ENCODE measurements around the gene CFAP45. TPM values are rescaled to one million over a fixed set of nuclear protein-coding genes. Genes with fewer than 3 reads are reported as not detected.

Gene CFAP45
- total RNA-seq, 1 experiment from 2014 or later: not detected

DNA sequence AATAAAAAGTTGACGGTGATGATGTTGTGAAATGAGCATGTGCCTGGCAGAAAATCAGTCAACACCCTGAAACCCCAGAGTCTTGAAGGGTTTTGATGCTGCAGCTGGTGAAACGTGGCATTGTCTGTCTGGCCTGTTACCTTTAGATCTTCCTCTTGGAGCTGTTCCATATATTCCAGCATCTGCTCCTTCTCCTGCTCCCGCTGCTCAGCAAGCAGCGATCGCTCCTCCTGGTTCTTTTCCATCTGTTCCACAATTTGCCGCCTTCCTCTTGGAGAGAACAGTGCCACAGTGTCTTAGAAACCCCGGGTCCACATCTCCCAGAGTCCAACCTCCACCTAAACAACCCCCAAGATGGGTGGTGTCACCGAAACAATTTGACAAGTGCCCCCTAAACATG, 15.7 kb downstream of the CFAP45 start:
- DNase-seq (ENCODE audit: low spot score): peak; percentile 79
- in situ Hi-C loops (cut with HindIII; ENCODE audit: low sequenced_read_pairs): no loop called here

DNA sequence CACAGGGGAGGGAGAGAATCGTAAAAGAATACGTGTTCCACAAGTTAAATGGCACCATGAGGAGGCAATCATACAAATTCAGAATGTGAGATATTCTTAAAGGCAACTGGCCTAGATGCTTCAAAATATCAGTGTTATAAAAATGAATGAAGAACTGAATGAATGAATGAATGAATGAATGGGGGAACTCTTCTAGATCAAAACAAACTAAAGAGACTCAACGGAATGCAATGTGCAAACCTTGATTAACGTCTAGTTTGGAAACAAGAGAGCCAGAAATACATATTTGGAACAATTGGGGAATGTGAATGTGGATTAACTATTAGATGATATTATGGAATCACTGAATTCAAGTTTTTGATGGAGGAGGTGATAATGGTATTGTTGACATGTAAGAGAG, 16.8 kb downstream of the CFAP45 start:
- no peak for DNase-seq (ENCODE audit: low spot score)
- in situ Hi-C loops (cut with HindIII; ENCODE audit: low sequenced_read_pairs): no loop called here

DNA sequence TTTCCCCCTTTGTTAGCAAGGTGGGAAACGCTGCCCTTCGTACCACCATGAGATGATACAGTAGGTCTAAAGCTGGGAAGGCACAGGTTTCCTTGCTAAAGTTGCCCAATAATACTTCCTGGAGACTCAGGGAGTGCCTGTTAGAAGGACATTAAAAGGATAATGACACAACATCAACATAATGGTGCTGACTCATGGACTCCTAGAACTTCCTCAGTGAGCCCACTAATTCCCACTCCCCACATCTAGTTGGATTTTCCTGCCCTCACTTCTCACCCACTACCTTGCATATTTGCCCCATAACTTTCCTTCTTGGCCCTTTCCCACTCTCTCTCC, 17.5 kb downstream of the CFAP45 start:
- in situ Hi-C loops (cut with HindIII; ENCODE audit: low sequenced_read_pairs): no loop called here
- no peak for DNase-seq (ENCODE audit: low spot score)

DNA sequence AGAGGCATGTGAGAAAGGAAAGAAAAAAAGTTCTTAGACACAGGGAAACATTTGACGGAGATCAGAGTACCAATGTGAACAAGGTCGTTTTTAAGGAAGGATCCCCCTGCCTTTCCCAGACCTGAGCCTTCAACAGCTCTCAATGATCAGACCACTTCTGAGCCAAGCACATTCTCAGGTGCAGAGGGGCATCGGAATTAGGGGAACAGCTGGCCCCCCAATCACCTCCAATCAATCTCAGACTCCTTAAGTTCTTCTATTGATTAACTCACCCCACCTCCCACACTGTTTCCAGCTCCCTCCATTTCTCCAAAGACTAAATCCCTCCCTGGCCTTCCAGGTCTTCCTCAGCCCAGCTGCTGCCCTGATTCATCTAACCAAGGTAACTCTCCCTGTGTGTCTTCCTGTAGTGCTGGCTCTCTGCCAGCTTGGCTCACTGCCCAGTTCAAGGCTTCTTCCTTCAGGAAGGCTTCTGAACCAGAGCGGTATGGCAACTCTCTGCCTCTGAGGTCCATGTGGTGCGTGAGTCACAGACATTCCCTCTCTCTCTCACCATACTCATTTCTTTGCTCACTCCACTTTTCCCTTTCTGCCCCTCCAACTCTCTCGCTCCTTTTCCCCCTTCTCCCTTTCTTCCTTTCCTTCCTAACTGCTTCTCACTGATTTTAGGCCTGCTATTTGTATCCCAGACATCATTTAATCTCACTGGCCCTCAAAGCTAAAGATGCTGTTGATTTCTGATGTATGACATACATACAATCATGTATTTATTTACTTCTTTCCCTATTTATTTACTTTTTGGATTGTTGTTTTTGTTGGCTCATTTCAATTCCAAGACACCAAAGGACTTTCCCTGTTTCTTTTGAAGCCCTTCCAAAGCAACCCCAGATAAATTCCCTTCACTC, 18.1 kb downstream of the CFAP45 start:
- in situ Hi-C loops (cut with HindIII; ENCODE audit: low sequenced_read_pairs): no loop called here
- DNase-seq (ENCODE audit: low spot score): peak; percentile 74

DNA sequence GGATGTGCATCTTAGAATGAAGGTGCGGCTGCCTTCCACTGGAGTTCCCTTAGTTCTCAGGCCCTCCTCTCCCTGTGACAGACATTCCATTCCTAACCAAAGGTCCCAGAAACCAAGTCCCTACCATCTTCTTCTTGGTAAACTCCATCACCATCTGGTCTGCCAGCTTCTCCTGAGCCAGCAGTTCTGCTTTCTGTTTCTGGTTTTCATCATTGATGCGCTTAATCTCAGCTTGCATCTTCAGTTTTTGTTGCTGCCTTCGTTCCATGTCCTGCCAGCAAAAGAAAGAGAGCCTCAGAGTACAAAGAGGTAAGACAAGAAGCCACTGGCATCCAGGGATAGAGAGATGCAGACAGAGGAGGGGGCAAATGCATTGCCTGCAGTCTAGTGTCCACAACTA, 19.5 kb downstream of the CFAP45 start:
- in situ Hi-C loops (cut with HindIII; ENCODE audit: low sequenced_read_pairs): no loop called here

DNA sequence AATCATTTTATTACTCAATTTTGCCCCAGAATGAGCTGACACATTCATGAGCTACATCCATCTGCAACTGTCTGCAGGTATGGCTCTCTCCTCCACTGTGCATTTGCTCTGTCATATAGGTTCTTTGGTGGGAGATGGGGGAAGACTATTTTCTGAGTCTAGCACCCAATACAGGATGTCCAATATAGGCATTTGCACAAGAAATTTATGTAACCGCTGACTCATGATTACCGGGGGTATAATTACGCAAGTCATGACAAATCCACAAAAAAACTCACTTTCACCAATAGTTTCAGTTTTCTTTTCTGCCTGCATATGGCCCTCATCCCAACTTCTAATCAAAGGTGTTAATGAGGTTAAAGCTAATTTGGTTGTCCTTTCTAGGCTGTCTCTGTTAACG, 20.0 kb downstream of the CFAP45 start:
- in situ Hi-C loops (cut with HindIII; ENCODE audit: low sequenced_read_pairs): no loop called here

More for the DNA sequence above, 19.5 kb downstream of the CFAP45 start:
- DNase-seq (ENCODE audit: low spot score): no peak

DNA sequence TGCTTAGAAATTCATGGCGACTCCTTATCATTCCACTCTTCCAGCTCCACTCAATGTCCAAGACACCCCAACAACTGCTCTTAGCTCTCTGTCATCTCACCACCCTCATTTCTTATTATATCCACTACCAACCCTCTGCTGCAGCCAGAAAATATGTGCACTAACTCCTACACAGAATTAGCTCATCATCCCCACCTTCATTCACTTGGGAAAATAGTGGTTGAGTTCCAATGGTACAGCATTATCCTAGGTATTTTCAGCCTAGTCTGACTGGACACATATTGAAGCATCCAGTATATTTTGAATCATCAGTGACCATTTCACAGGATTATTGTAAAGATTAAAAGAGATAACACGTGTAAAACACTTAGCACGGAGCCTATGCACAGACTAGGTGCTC, 20.8 kb downstream of the CFAP45 start:
- in situ Hi-C loops (cut with HindIII; ENCODE audit: low sequenced_read_pairs): no loop called here
- DNase-seq (ENCODE audit: low spot score): no peak

More for the DNA sequence above, 20.0 kb downstream of the CFAP45 start:
- no peak for DNase-seq (ENCODE audit: low spot score)

DNA sequence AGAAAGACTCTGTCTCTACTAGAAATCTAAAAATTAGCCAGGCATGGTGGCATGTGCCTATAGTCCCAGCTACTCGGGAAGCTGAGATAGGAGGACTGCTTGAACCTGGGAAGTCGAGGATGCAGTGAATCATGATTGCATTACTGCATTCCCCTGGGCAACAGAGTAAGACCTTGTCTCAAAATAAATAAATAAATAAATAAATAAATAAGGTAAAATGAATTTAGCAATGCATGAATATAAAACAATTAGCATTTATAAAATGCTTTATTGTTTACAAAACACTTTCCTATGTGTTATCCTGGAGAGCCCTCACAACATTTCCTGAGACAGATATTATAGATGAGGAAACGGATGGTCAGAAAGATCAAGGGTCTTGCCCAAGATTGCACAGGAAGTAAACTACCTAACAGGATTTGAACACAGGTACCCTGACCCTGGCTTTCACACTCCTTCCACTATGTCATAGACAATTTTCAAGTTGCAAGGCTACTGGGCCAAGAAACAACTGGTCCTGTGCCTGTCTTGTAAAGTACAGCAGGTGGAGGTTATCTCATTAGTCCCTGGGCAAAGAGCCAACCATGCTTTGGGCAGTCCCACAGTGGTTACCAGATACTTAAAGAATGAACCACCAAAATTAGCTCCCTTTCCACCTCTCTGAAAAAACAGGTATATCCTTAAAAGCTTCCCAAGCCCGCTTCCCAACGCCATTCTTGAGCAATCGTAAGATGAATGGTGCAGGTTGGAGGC, 22.1 kb downstream of the CFAP45 start:
- DNase-seq (ENCODE audit: low spot score): peak; percentile 34
- in situ Hi-C loops (cut with HindIII; ENCODE audit: low sequenced_read_pairs): no loop called here

DNA sequence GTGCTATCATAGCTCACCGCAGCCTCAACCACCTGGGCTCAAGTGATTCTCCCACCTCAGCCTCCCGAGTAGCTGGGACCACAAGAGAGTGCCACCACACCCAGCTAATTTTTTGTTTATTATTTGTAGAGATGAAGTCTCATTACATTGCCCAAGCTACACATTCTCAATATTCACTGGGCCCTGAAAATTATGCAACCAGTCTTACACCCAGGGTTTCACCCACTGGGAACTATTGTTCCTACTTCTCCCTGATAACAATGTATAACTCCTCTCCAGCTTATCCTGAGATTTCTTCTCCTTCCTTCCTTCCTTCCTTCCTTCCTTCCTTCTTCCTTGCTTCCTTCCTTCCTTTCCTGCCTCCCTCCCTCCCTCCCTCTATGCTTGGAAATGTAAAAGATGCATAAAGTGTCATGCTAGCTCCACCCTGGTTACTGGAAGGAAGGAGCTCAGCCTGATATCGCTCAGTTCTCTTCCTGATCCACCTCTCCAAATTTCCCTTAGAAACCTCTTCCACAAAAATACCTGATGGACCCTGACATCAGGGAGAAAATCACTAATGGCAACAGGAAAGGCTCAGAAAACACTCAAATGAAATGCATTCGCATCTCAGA, 26.3 kb downstream of the CFAP45 start:
- DNase-seq (ENCODE audit: low spot score): no peak
- in situ Hi-C loops (cut with HindIII; ENCODE audit: low sequenced_read_pairs): no loop called here

DNA sequence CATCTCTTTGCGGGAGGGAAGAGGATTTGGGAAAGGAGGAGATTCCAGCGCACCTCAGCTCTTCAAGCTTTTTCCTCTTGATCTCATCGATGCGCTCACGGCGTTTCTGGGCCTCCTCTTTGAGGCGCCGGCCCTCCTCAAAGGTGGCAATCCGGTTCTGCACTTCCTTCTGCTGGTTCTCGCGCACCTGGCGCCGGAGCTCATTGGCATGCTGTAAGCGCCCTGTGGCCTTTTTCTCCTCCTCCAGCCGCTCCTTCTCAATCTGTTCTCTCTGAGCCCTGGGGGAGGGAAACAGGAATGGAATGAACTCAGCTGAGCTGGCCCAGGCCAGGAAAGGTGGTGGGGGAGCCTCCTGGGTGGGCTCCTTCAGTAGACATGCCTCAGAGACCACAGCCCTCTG, 27.1 kb downstream of the CFAP45 start:
- in situ Hi-C loops (cut with HindIII; ENCODE audit: low sequenced_read_pairs): no loop called here
- peak; percentile 87 for DNase-seq (ENCODE audit: low spot score)

DNA sequence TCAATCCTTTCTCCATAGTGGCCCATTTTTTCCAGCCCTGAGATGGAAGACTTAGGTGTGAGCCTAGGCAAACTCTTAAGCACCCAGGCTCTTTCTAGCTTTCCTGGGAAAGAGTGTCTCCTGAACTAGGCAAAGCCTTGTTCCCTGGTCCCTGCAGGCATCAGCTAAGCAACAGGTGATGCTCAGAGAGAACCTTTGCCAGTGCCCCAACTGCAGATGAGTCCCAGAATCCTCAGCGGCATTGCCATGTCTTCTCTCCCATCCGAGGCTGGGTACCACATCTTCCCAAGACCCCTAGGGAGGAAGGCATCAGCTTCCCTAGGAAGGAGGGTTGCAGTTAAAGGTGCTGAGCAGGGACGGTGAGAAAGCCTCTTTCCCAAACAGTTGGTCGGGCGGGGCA, 29.3 kb downstream of the CFAP45 start:
- in situ Hi-C loops (cut with HindIII; ENCODE audit: low sequenced_read_pairs): no loop called here
- DNase-seq (ENCODE audit: low spot score): no peak

DNA sequence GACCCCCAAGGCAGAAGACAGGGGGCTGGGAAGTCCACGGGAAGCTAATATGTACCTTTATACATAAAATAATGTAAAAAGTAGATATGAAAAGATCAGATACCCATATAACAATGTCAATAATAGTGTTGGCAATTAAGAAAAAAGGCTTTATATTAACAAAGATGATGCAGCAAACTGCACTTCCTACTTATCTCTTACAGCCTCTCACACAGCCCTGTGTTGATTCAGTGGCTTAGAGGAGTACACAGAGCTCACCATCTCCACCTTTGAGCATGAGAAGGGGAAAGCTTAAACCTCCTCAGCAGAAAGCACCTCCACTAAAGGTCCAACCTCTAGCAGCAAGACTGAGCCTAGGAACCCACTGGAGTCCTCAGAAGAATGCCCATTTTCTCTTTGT, 30.4 kb downstream of the CFAP45 start:
- DNase-seq (ENCODE audit: low spot score): no peak
- in situ Hi-C loops (cut with HindIII; ENCODE audit: low sequenced_read_pairs): no loop called here

DNA sequence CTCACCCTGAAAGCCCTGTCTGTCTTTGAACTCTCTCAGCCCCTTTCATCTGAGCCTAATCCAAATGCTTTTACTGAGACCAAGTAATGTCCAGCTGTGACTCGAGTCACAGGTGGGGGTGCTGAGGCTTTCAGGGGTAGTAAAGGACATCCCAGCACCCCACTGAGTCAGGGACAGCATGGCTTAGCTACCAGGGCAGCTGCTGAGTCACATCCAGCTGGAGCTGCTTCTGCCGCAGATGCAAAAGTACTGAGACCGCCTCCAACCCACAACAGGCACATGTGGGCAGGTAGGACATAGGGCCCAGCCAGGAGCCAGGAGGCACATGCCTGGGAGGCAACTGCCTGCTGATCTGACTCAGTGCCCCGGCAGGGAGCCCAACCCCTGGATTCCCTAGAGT, 30.8 kb downstream of the CFAP45 start:
- in situ Hi-C loops (cut with HindIII; ENCODE audit: low sequenced_read_pairs): no loop called here

DNA sequence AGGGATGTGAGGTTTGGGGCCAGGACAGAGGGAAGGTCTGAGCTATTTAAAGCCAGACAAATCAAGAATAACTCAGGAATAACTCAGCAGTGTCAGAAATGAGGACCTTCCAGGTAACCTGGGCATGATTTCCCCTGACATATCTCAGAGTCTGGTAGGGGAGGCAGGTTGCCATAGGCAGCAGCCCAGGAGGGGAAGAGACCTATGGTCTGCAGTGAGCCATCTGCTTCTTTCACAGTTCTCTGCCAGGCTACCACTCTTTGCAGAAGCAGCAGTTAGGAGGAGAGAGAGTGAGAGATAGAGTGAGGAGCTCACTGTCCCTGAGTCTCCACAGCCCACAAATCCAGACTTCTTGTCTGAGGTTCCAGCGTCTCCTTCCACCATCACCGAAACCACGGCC, 31.2 kb downstream of the CFAP45 start:
- peak; percentile 87 for DNase-seq (ENCODE audit: low spot score)
- in situ Hi-C loops (cut with HindIII; ENCODE audit: low sequenced_read_pairs): no loop called here

More for the DNA sequence above, 30.8 kb downstream of the CFAP45 start:
- no peak for DNase-seq (ENCODE audit: low spot score)

DNA sequence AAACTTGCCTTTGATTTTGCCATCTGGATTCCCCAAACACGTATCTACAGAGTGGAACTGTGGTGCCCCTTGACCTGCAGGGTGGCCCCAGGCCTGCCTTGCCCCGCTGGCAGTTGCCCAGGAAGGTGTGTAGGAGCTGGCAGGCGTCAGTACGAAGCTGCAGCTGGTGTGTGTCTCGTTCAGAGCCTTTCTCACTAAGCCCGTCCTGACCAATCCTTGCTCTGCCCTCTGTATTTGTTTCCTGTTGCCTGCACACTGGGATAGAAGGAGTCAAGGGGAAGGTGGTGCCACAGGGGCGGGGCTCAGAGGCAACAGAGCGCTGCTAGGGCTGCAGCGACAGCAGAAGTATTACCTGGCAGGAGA, 32.3 kb downstream of the CFAP45 start:
- in situ Hi-C loops (cut with HindIII; ENCODE audit: low sequenced_read_pairs): no loop called here
- peak; percentile 34 for DNase-seq (ENCODE audit: low spot score)

DNA sequence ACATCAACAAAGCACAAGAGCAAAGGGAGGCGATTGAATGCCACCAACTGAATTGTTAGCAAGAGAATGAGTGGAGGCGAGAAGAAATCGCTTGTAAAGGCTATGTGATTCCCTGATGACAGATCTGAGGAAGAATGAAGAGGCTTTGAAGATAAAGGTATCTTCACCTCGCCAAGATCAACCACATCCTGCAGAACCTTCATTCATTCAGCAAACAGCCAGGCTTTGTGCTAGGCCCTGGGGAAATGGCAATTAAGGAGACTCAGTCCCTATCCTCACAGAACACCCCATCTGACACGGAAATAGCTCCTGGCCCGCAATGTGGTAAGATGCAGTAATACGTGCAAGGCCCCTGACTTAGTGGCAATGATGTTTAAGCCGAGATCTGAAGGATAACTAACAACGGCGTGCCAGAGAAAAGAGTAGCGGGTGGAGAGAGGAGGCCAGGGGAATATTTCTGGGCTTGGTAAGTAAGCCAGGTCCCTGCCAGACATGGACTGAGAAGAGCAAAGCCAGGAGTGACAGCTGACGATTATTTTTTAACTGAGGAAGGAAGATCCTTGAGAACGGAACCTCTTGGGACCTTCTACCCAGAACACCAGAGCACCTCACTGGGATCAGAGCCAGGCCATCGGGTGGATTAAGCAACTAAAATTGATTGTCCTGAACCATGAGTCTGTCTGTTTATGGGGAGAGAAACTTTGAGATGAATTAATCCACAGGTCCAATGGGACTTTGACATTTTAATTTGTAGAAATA, 32.9 kb downstream of the CFAP45 start:
- in situ Hi-C loops (cut with HindIII; ENCODE audit: low sequenced_read_pairs): no loop called here
- no peak for DNase-seq (ENCODE audit: low spot score)

DNA sequence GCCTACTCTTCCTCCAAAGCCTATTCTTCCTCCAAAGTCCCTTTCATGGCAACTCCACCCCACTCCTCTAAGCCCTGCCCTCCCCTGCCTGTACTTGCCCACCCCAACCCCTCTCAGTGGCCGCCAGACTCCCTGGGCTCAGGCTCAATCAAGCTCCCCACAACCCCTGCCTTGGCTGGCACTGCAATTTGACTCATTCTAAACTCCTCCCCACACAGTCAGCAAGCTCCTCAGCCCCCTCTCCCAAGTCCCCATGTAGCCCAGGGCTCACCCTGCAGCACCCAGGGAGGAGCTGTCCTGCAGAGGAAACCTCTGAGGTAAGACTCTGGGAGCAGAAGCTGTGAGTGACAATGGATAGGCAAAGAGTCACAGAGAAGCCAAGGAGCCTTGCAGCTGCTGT, 33.9 kb downstream of the CFAP45 start:
- no peak for DNase-seq (ENCODE audit: low spot score)
- in situ Hi-C loops (cut with HindIII; ENCODE audit: low sequenced_read_pairs): no loop called here

DNA sequence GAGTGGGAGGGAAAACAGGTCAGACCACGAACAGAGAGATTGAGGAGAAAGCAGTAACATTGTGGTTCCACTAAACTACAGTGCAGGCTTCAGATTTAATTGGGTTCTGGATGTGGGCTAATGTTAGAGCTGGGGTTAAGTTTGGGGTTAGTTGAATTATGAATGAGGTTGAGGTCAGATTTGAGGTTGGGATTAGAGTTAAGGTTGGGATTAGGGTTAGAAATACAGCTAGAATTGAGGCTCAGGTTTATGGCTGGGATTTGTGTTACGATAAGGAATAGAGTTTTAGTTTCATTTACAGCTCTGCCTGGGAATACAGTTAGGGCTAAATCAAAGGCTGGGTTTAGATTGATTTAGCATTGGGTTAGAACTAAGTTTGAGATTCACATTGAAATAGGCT, 35.7 kb downstream of the CFAP45 start:
- in situ Hi-C loops (cut with HindIII; ENCODE audit: low sequenced_read_pairs): no loop called here
- DNase-seq (ENCODE audit: low spot score): no peak

DNA sequence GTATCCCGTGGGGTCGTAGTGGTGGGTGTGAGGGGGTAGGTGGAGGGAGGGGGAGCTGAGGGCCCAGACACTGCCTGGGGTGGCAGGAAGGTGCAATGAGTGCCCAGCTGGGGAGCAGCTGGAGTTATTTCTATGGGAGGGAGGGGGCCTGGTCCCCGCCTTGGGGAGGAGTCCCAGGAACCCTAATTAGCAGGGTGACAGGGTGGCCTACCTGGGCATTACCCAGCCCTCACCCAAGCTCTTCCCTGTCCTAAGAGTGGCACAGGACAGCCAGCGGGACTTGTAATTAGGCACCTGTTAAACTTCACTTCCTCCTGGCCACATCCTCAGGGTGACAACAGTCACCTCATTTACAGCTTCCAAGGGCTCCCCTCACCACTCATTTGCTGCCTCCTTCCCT, 37.4 kb downstream of the CFAP45 start, which contains the start of gene VSIG8:
TSS of gene VSIG8 (minus strand) at position 101 of the 400 bp plus-strand sequence. CDS start 136 bp downstream, outside the sequence.
- DNase-seq (ENCODE audit: low spot score): no peak
- in situ Hi-C loops (cut with HindIII; ENCODE audit: low sequenced_read_pairs): no loop called here
